Activated CD8-positive, alpha-beta memory T cell treated with anti-CD3 and anti-CD28 coated beads, Interleukin-2, amount 50 U/mL, for 4 hours (primary cell): ENCODE results near the gene DCP1A.

Experiments used
- DNase-seq: peaks from one replicate; pipeline ENCODE4 v3.0.0-alpha.2; 2020

DCP1A gene

DNA sequence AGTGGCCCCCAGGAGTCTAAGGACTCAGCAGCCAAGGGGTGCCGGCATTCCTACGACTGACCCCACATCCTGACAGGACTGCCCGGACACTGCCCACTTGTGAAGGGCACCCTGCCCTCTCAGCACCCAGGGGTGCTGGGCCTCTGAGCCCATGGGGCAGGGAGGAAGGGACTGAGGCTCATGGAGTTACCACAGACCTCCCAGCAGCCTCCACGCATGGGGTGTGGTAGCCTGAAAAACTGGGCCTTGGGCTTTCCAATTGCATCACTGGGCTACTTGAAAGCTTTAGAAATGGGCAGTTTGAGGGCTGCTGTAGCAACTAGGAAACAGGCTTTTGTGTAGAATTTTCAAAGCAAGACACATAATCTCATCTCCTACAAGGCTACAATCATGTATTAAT is 104.7 kb downstream of the DCP1A start:
- DNase-seq = no peak

DNA sequence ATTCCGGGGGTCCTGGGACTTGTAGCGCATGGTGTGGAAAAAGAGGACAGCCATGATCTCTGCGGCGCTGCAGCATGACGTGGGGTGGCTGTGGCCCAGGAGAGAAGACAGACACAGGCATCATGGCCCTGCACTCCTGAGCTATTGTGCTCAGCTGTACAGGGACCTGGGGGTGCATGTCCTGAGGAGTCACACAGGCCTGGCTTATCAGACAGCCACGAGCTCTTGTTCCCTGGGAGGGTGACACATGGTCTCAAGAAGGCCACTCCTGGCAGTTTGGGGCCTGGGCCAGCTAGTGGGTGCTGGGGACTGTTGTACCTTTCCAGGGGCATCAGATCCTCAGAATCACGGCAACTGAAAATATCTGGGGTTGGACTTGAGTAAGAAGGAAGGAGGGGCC is 105.2 kb downstream of the DCP1A start:
- DNase-seq = no peak

DNA sequence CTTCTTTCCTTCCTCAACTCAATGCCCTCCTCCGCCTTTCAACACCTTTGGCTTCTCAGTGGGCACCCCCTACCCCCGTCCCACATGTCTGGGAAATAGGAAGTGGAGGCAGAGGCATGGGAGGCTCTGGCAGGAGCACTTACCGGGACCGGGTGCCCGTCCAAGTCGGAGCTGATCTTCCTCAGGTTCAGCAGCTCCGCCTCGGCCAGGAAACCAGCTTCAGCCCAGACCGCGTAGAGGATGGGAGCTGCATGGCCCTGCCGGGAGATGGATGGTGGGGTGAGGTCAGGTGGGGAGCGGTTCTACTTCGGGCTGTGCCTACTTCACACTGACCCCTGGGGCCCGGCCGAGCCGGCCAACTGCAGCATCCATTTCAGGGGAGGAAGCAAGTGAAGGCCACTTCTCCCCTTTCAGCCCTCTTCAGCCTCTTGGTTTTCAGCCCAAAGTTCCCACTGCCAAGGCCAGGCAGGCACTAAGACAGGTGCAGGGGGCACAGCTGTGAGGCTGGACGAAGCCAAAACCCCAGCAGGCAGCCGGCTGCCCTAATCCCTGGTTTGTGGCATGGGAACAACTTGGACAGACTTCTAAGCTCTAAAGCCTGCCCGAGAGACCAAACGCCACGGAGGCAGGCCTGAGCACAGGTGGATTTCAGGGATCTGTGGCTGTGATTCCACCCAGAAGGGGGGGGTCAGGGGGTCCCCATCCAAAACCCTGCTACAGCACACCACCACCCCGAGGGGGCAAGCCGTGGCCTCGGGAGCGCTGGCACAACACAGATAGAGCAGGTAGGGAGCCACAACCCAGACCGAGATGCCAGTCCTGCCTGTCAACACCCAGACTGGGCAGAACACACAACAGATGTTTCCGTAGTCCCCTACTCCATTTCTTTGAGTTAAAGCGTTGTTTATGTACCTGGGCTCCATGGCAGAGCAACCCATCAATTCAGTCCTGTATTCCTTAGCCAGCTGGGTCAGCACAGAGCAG is 106.1 kb downstream of the DCP1A start:
- DNase-seq = no peak

DNA sequence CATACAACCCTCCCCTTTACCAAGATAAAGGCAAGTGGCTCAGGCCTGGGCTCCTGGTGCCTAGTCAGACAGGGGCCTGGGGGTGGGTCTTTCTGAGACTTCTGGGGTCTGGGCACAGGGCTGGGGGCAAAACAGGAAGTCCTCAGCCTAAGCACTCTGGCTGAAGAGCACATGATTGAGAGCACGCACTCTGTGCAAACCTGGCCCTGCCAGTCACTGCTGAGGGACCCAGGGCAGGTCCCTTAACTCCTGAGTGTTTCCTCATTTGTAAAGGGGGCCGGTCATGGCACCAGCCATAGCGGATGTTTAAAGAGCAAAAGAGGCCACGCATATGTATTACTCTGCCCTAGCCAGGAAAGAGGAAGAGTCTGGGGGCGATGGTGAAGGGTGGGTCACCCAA is 107.5 kb downstream of the DCP1A start:
- no peak for DNase-seq

DNA sequence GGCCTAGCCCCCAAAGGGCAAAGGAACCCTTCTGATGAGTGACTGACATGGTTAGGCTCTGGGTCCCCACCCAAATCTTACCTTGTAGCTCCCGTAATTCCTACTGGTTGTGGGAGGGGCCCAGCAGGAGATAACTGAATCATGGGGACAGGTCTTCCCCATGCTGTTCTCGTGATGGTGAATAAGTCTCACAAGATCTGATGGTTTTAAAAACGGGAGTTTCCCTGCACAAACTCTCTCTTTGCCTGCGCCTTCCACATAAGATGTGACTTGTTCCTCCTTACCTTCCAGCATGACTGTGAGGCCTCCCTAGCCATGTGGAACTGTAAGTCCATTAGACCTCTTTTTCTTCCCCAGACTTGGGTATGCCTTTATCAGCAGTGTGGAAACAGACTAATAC is 108.5 kb downstream of the DCP1A start:
- DNase-seq = no peak

DNA sequence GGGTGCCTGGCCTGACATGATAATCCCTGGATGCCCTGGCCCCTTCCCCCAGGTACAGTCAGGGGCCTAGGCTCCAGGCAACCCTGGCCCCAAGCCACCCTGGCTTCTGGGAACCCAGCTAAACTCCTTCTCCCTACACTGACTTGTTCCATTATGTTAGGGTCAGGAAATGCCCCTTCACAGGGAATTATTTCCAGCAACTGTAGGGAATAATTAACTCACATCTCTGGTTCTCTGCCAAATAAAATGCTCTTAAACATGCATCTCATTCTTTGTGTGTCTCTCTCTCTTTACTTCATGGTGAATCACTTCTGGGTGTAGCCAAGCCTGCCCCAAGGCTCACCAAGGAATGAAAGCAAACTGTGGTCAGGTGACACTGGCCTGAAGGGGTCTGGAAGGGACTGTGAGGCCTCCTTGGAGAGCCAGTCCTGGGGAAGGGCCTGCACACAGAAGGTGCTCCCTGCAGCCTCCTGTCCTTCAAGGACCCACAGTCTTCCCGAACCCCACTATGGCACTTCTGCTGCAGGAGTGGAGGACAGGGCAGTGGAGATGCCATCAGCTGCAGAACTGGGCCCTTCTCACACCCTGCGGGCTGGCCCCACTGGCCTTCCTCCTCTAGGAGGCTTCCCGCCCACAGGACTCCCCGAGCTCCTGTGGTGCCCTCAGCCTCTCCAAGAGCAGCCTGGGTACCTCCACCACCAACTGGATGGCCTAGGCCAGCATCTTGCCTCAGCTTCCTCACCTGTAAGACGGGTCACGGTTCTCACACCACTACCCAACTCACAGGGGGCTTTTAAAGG is 109.1 kb downstream of the DCP1A start:
- DNase-seq = no peak

DNA sequence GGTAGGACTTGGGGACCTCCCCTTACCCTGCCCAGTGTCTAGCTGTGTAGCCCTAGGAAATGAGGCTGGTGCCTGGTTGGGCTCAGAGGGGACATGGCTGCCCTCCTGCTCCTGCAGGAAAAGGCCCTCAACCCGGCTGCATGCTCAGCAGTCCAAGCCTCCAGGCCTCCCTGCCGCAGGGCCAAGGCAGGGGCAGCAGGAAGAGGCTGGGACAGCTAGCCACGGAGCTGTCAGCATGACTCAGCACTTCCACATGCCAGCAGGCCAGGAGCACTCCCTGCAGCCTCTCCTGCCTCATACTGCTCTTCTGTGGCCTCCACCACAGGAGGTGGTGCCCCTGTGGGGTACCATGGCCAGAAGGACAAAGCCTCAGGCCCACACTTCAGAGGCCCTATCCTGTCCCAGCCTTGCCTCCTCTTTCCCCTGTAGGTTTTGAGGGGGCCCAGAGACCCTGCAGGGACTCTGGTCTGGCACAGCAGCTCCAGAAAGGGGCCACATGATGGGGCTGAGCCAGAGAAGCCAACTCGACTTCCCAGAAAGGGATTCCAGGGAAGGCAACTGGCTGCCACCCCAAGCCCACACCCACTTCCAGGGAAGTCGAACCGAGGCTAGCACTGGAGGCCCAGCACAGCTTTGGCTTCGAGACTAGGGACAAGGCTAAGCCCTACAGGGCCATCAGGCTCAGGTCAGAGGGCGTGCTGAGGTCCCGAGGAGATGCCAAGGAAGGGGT is 111.1 kb downstream of the DCP1A start:
- DNase-seq = no peak

DNA sequence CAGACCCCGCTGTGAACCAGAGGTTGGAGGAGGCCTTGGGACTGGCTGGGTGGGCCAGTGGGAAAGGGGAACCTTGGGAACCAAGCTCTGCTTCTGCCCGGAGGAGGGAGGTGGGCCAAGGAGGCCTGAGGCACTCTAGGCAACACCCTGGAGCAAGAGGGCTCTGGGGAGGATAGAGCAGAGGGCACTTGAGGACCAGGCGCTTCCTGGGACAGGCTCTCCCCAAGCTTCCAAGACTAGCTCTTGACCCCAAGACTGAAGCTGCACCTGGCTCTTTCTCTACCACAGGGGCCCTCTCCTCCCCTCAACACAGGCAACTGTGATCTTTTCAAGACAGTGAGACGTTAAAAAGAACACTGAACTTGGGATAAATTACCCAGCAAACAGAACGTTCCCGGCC is 111.8 kb downstream of the DCP1A start:
- DNase-seq = no peak

DNA sequence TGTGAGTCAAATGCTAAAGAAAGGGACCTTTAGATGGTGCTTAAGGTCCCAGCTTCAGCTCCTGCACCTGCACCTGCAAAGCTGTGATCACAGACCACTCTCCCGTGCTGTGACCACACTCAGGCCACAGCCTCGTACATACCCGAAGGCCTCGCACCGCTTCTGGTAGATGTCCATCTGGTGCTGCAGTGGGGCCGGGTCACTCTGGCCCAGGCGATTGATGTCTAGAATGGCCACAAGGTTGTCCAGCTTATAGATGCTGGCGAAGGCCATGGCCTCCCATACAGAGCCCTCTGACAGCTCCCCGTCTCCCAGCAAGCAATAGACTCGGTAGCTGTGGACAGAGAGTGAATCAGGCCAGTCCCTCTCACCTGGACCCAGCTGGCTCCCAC is 112.5 kb downstream of the DCP1A start:
- DNase-seq = no peak

DNA sequence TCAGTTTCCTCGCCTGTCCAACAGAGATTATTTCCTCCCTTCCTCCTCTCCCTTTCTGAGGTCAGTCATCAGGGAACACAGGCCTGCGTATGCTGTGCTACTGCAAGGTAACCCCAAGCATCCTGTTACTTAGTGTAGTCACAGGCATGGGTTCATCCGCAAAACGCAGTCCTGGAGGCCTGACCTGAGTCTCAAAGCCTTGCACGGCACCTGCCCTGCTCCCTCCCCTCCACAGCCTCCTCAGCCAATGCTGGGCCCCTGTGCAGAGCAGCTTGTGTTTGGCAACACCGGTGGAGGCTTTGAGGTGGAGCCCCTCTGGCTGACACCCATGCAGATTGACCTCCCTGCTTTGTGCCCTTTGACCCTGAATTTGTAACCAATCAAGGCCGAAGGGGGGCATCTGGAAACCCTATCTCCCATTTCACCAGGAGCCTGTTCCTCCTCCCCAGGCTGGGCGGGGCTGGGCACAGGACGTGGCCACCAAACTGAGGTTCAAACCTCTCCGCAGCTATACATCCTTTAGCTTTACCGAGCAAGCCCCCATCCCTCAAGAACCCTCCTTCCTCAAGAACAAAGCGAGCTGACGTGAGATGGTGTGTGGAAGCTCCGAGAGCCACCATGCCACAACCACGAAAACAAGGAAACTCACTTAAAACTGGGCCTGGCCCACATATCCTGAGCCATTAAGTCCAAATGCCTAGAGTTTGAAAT is 113.1 kb downstream of the DCP1A start:
- DNase-seq = no peak
